GM18861 (cell line): ENCODE data around the gene AHDC1.
"Not testable (repeated sequence)": the region's sequence is repeated elsewhere in the genome, so short reads cannot be mapped to it uniquely, and the experiment has no call there.

ENCODE experiments used
- ATAC-seq: cut with Tn5 transposase; IDR thresholded peaks from one replicate; pipeline ENCODE4 v1.9.1; 2021; ENCODE audit not compliant: unreplicated experiment

AHDC1 gene

DNA sequence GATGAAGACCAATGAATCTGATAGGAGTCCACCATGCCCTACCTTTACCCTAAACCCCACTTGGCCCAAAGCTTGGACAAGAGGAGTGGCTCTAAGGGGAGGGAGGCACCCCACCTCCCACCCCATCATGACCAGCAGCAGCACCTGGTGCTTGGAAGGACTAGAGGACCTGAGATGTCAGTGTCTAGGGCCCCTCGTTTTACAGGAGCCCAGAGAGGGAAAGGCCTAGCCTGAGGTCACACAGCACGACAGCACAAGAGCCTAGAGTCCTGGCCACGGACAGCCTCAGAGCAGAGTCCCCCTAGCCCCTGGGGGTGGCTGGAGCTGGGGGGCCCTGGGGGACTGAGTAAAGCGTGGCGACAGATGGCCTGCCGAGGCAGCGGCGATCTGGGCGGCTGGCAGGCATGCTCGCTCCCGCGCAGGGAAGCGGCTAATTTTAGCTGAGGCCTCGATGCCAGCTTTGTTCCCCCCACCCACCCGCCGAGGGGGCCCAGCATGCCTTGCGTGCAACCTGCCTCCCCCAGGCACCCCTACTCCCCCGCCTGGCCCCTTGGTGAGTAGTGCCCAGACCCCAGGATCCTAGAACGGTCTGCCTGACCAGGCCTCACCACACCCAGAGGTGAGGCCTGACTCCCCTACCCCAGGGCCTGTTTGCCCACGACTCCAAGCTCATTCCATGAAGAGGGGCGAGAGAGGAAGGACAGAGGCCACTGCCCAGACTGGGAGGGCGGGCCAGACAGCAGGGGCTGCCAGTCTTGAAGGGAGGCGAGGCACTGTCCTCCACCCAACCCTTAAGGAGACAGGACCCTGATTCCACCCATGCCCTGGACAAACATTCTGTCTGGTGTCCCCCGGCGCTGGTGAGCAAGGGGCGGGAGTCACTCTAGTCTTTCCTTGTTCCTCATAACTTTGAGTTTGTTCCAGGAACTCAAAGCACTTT, 39.0 kb downstream of the AHDC1 start:
- ATAC-seq, result no peak

DNA sequence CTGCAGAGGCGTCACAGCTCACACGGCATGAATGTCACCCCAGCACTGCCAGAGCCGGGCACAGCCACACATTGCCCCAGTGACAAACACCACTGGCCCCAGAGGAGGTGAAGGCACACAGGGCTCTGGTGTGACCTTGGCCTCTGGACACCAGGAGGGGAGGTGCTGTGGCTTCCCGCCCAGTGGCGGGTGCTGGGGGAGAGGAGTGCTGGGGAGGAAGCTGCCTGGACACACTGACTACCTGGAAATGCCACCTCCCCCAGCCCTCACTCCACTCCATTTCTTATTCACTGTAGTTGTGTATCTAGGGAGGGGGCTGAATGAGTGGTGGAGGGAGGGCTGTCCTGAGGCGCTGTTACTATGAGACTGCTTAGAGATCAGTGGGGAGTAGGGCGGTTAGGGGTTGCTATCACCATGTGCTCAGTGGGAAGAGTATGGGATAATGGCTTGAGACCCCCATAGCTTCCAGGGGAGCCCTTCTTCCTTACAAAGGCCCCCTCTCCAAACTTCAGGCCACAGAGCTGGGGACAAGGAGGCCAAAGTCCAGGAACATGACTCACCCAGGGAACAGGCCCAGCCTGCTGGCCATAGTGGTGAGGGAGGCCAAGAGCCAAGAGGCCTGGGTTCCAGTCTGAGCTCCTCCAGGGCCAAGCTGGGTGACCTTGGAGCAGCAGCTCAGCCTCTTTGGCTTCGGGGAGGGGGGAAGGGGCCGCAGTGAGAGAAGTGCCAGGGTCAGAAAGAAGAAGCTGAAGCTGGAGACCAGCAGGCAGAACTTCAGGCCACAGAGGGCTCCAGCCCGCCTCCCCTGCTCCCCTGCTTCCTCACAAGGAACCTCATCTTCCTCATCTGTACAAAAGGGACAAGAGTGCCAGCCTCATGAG, 40.1 kb downstream of the AHDC1 start:
- no peak for ATAC-seq

DNA sequence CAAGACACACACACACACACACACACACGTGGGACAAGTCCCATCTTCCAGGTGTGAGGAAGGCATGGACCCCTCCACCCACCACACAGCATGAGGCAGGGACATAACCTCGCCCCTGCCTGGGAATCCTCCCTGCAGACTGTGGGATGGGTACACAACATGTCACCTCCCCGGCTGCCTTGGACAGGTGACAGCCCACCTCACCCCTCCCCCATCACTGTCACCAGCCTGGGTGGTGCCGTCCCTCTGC, 40.7 kb downstream of the AHDC1 start:
- ATAC-seq, result no peak

DNA sequence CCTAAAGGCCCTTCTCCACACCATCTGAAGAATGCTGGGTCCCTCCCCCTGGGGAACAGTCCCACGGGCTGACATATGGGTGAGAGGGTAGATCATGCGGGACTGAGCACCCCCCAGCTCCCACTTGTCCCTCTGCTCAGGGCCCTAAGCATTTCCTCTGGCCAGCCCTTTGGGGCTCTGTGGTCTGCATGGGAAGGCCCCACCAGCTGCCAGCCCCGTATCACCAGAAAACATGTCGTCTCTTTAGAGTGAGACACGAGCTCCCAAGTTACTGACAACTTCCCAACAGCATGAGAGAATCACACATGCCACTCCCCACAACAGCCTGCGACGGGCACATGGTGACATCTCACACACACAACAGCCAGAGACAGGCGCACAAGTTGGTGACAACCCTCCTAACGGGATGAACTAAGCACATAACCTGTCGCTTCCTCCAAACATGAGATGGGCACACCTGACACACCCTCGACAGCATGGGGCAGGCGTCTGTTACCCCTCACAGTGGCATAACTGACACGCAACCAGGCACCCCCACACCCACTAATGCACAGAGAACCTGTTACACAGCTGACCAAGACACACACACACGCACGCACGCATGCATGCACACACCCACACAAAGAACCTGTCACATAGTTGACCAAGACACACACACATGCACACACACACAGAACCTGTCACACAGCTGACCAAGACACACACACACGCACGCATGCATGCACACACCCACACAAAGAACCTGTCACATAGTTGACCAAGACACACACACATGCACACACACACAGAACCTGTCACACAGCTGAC, 41.2 kb downstream of the AHDC1 start:
- ATAC-seq, result no peak

DNA sequence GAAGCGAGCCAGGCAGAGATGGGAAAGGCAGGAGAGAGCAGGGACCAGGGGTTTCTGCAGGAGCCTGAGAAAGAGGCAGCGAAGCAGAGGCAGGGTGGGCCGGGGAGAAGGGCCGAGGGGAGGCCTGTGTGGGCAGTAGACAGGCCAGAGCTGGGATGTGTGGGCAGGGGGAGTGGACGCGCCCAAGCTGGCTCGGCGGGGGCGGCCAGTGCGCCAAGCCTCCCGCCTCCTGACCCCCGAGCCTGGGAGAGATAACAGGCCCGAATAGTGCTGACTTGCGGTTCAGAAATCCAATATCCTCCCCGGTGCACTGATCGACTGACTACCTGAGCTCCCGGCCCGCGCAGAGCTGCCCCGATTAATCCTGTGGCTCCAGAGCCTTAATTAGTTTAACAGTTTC, 41.9 kb downstream of the AHDC1 start:
- no peak for ATAC-seq

DNA sequence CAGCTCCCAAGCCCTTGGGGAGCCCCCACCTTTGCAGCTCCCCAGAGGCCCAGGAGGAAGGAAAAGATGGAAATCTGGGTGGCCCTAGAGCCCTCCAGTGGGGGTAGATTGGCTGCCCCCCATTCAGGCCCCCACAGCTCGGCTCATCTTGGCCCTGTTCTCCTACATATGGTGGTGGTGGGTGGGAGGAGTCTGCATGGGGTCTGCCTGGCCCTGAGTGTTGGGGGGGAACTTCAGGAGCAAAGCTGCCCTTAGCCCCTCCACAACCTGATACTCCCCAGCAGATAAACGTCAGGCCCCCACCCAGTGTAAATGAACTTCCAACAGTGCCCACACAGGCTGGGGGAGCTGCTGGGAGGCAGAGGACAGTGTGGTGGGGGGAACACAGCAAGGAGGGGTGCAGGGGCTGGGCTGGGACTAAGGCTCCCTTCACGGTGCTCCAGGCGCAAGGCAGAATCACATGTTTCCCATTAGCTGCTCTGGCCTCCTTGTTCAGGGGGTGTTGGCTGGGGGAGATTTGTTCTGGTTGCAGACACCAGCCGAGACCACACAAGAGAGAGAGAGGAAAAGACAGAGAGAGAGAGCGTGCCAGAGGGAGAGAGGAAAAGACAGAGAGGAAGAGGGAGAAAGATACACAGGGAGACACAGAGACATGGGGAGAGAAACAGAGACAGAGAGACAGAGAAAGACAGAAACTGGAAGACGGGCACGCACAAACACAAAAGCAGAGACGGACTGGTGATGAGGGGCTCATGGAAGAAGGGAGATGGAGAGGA, 42.6 kb downstream of the AHDC1 start:
- ATAC-seq, result no peak

DNA sequence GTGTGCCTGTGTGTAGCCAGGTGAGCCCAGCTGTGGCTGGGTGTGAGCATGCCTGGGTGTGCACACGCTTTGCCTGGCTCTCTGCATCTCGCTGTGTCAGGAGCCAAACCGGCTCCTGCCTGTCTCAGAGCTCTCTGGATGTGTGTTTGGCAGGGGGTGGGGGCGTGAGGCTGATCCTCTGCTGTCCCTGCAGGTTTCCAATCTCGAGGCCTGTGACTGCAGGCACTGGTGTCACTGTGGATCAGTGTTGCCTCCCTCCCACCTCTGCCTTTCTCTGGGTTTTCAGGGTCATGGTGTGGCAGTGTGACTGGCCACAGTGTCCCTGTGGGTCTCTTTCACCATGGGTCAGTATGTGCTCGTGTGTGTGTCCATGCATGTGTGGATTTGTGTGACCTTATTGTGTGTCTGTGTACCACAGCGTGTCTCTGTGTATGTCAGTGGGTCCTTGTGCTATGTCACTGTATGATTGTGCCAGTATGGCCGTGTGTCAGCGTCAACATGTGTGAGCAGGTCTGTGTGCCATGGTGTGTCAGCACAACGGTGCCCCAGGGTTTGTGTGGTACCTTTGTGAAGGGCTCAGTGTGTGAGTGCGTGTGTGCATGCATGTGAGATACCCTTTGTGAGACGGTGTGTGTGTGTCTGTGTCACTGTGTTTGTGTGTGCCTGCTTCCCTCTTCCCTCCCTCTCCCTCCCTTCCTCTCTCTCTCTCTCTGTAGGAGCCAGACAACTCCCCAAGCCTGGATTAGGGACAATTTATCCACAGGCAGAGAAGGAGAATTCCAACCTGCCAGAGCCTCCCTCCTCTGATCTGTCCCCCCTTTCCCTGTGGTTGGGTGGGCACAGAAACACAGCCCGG, 43.4 kb downstream of the AHDC1 start:
- no peak for ATAC-seq

DNA sequence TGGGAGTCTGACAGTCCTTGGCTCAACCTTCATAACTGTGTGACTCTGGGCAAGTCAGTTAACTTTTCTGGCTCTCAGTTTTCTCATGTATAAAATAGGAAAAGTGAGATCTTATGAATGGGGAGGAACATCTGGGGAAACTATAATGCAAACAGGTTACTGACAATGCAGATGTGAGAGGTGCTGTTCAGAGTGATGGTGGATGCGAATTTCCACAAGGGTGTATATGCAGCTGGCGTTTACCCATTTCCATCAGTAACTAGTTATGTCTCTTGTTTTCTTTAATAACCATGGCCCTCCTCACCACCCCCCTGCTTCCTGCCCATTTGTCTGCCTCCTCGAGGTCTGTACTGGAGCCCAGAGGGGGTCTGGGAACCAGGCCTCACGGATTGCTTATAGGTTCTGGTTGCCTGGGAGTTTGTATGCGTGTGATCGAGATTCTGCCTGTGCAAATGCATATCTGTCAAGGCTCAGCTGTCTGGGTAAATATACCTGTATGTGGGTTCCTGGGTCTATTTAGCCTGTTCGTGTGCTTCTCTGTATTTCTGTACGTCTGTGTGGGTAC, 44.4 kb downstream of the AHDC1 start:
- ATAC-seq, result no peak

DNA sequence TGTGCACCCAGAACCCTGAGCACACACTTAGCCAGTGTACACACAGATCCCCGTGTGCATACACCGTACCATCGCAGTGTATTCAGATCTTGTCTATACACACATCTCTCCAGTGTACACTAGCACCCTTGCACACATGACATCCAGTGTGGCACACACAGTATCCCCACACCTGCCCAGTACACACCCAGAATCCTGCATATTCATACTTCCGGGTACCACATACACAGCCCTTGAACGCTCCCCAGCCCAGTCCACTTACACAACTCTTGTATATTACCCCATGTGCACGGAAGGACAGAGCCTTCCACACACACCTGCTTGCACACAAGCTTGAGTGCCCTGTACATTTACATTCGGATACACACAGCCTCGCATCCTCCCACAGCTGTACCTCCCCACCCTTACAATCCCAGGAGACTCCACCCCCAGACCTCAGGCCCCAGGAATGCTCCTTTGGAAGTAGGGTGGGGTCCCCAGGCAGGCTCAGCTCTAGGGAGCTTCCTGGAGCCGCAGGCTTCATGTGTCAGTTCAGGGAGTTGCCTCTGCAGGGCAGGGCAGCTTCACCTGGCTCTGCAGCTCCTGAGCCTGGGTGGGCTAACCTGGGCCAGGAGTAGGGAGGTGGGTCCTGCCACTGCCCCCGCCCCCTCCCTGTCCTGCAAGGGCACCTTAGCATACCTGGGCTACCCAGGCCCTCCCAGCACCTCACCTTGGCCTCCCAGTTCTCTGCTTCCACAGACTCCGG, 46.2 kb downstream of the AHDC1 start:
- ATAC-seq, result no peak

DNA sequence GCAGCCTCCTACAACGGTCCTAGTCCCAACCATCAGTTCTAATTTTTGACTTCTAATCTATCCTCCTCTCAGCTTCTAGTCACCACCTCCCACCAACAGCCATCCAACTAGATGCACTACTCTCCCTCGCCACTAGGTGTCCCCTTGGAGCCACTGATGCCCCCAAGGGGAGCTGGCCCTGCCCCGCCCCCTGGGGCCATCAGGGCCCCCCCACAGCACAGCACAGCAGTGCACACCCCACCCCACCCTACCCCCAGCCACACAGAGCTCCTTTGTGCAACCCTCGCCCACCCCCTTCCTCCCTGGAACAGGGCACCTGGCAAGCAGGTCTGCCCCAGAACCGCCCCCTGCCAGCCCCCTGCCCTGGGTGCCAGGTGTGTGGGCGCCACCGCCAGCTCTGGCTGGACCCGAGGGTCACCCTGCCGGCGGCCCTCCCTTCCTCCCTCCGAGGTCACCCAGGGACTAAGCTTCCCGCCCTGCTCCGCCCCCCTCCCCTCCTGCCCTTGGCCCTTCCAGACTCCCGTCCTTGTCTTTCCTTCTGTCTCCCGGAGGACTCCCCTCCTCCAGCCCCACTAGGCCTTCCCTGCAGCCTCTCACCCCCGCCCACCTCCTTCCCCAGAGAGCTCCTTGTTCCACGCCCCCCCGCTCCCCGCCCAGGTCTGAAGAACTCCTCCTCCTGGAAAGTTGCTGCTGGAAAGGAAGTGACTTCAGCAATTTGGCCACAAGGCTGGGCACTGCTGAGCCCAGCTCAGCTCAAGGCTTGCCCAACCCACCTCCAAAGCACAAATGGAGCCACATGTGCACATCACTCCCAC, 47.0 kb downstream of the AHDC1 start:
- ATAC-seq, result no peak

DNA sequence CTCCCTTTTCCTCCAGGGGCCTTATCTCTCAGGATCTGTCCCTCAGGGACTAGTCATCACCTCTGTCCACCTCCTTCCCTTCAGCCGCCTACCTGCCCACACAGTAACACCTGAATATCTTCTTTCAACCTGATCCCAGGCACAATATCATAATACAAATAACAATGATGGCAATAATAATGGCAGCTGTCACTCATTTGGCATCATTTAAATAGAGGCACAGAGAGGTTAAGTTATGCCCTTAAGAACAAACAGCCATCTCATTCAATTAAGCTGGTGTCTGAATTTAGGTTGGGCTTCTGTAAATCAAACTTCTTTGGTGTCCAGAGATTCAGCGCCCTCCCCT, 47.5 kb downstream of the AHDC1 start:
- ATAC-seq, result no peak

DNA sequence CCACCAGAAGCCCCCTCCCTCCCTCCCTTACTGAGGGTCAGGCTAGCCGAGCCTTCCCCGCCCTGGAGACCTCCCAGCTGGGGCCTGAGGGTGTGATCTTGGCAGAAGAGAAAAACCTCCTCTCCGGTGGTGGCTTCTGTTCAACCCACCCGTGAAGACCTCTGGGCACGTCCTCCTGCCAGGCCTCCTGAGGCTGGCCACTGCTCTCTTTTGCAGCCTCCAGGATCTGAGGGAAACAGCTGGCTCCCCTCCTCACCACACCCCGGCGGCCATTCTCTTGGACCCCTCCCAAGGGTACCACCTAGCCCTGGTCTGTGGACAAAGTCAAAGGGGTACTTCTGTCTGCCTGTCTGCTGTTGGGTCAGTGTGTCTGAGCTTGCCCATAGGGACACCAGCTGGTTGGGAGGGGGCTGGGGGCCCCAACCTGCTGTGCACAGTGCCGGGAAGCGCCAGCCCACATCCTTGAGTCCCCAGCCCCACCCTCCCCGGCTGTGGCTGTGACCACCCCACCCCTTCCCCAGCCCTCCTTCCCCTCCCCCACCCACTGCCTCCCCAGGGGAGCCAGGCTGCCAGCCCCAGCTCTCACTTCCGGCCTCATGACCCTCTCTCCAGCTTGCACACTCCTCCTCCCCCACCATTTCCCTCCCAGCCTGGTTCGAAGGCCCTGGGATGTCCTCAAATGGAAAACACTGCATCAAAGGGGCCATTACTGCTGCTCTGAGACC, 48.1 kb downstream of the AHDC1 start:
- no peak for ATAC-seq

DNA sequence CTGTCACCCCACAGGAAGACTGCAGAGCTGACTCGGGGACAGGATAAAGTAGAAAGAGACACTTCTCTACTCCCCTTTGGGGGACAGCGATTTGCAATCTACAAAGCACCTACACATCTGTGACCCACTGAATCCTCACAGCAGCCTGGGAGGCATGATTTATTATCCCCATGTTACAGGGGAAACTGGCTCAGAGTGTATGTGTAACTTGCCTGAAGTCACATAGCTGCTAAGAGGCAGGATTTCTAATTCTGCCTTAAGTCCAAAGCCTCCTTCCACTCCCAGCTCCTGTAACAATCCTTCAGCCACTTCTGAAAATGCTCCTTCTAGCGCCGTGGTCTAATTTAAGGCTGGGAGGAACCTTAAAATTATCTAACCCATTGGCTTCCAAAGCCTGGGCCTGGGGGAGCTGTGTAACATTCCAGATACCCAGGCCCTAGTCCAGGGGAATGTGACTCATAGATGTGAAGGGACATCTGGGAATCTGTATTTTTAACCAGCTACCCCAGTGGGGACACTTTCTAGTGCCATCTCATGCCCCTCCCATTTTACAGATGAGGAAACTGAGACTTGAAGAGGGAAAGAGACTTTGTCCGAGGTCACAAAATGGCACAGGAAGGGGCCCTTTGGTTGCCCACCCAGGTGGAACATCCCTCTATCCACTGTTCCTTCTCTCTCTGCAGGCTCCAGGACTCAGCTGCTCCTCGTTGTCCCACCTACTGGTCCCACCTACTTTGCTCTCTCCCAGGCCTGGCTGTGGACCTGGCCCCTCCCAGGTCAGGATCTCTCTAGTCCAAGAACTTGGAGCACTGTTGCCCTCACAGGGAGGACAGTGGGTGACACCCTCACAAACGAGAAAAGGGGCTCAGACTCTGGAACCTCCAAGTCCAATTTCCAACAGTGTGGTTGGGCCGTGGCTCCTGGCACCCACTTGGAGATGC, 48.9 kb downstream of the AHDC1 start:
- ATAC-seq, result no peak

DNA sequence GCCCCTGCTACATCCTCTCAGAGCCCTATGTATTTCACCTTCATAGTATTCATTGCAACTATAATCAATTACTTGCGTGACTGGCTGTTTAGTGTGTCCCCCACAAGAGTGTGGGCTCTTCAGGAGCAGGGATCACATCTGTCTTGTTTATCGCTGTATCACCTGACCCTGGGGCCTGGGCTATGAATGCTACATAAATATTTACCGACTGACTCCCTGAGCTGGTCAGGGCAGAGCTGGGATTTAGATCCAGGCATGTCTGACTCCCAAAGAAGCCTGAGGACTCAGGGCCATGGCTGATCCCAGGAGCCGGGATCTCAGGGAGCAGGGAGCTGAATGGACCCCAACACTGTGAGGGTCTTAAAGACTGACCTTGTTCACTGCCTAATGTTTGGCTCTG, 49.7 kb downstream of the AHDC1 start:
- no peak for ATAC-seq

DNA sequence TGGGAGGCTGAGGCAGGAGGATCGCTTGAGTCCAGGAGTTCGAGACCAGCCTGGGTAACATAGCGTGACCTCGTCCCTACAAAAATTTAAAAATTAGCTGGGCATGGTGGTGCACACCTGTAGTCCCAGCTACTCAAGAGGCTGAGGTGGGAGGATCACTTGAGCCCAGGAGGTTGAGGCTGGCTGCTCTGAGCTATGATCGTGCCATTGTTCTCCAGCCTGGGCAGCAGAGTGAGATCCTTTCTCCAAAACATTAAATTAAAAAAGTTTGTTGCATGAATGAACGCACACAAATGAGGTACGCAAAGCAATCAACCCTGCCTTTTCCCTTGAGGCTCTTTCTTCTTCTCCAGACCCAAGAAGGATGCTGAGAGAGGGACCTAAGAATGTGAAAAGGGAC, 50.1 kb downstream of the AHDC1 start:
- not testable (repeated sequence) for ATAC-seq

DNA sequence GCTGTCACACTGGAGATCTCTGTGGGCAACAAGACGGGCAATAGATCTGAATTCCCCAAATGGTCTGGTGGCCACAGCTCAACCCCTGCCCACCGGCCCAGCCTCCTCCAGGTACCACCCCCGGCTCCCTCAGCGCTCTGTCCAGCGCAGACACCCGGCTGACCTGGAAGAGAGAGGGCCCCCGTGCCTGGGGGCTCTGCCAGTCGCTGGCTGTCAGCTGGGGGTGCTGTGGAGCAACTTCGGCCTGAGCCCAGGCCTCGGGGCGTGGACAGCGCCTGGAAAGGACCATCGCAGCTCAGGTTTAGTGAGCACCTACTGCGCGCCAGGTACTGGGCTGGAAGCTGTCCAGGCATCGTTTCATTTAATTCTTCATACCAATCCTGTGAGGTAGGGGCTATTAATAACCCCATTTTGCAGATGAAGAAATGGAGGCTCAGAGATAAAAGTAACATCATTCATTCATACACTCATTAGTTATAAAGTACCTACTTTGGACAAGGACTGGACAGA, 51.0 kb downstream of the AHDC1 start:
- no peak for ATAC-seq
